Measurements from ENCODE around the gene SEMA4D.

- TF ChIP-seq CTCF (conservative IDR thresholded peaks at IDR 0.05; ENCODE audit: low read length) (no peak), EZH2phosphoT487 (IDR thresholded peaks at IDR 0.05; ENCODE audit: borderline replicate concordance) (no peak)
Observed at GRCh38 chr9:89422151-89422975, 75.5 kb downstream of the SEMA4D start.
